Activated naive CD8-positive, alpha-beta T cell treated with anti-CD3 and anti-CD28 coated beads for 36 hours (primary cell): ENCODE measurements around the gene SLC7A8. TPM values are rescaled to one million over a fixed set of nuclear protein-coding genes. Genes with fewer than 3 reads are reported as not detected.
A peak's percentile ranks its signal among the peaks of the same experiment; 100 is the strongest.

ENCODE experiments used
- DNase-seq: peaks from one replicate; pipeline ENCODE4 v3.0.0; 2021
- H3K27ac Mint-ChIP-seq: one replicate; pipeline ENCODE4 v1.8.0; 2022; ENCODE audit warnings: mild to moderate bottlenecking, moderate library complexity, mixed read lengths
- H3K27me3 Mint-ChIP-seq: one replicate; pipeline ENCODE4 v1.8.0; 2022; ENCODE audit warnings: mild to moderate bottlenecking, mixed read lengths
- H3K36me3 Mint-ChIP-seq: one replicate; pipeline ENCODE4 v1.8.0; 2021; ENCODE audit warnings: mild to moderate bottlenecking, mixed read lengths
- H3K4me1 Mint-ChIP-seq: one replicate; pipeline ENCODE4 v1.8.0; 2021; ENCODE audit warnings: mixed read lengths
- H3K4me3 Mint-ChIP-seq: one replicate; pipeline ENCODE4 v1.8.0; 2022; ENCODE audit warnings: mild to moderate bottlenecking, moderate library complexity, mixed read lengths
- H3K9me3 Mint-ChIP-seq: one replicate; pipeline ENCODE4 v1.8.0; 2022; ENCODE audit warnings: mixed read lengths
- total RNA-seq, 2 experiments: library from RNA; stranded (reverse); gene quantifications; one replicate each; pipeline ENCODE4 v1.2.3, GENCODE V29; 2021

The SLC7A8 gene
- total RNA-seq, 2 experiments from 2014 or later, result 2.5 to 2.8 TPM

- Mint-ChIP-seq H3K27ac (no peak overlapping the region), H3K9me3 (no peaks in the 10 kb centered on the region), H3K27me3 (no peaks in the 10 kb centered on the region), H3K36me3 (no peaks in the 10 kb centered on the region), H3K4me1 (no peaks in the 10 kb centered on the region), H3K4me3 (no peak overlapping the region)
- DNase-seq, result no peak
These were observed 12.2 kb upstream of the SLC7A8 start for GRCh38 chr14:23195552-23196101.

- no peak for DNase-seq
- no peaks in the 10 kb centered on the region for H3K36me3 Mint-ChIP-seq
- no peak overlapping the region for H3K27ac Mint-ChIP-seq
- H3K27me3 Mint-ChIP-seq, result no peaks in the 10 kb centered on the region
- no peaks in the 10 kb centered on the region for H3K9me3 Mint-ChIP-seq
- H3K4me1 Mint-ChIP-seq, result no peaks in the 10 kb centered on the region
- H3K4me3 Mint-ChIP-seq, result no peak overlapping the region
These were observed 10.0 kb upstream of the SLC7A8 start for GRCh38 chr14:23193432-23193831.

- Mint-ChIP-seq H3K27me3 (no peaks in the 10 kb centered on the region), H3K4me3 (no peak overlapping the region), H3K4me1 (peaks cover 2% of the 10 kb centered on the region), H3K36me3 (no peaks in the 10 kb centered on the region), H3K27ac (no peak overlapping the region), H3K9me3 (no peaks in the 10 kb centered on the region)
- no peak for DNase-seq
These were observed 4.5 kb upstream of the SLC7A8 start for GRCh38 chr14:23187925-23188324.

GRCh38 chr14:23186913-23187654 is 3.6 kb upstream of the SLC7A8 start:
- Mint-ChIP-seq H3K4me3 (no peak overlapping the region), H3K9me3 (no peaks in the 10 kb centered on the region), H3K4me1 (peaks cover 2% of the 10 kb centered on the region), H3K27me3 (no peaks in the 10 kb centered on the region), H3K36me3 (no peaks in the 10 kb centered on the region), H3K27ac (no peak overlapping the region)
- DNase-seq, result no peak

GRCh38 chr14:23185063-23185462 is 1.6 kb upstream of the SLC7A8 start:
- peaks cover 9% of the 10 kb centered on the region for H3K27me3 Mint-ChIP-seq
- no peak for DNase-seq
- peaks cover 7% of the 10 kb centered on the region for H3K4me1 Mint-ChIP-seq
- no peaks in the 10 kb centered on the region for H3K36me3 Mint-ChIP-seq
- no peak overlapping the region for H3K4me3 Mint-ChIP-seq
- no peaks in the 10 kb centered on the region for H3K9me3 Mint-ChIP-seq
- H3K27ac Mint-ChIP-seq, result no peak overlapping the region

- Mint-ChIP-seq H3K4me3 (no peak overlapping the region), H3K36me3 (no peaks in the 10 kb centered on the region), H3K9me3 (no peaks in the 10 kb centered on the region), H3K27ac (no peak overlapping the region), H3K4me1 (peaks cover 7% of the 10 kb centered on the region), H3K27me3 (peaks cover 9% of the 10 kb centered on the region)
- DNase-seq, result no peak
These were observed 346 bp downstream of the SLC7A8 start for GRCh38 chr14:23183158-23183470.

GRCh38 chr14:23182372-23183157 is 895 bp downstream of the SLC7A8 start:
- peak; percentile 36 for DNase-seq
- Mint-ChIP-seq H3K36me3 (no peaks in the 10 kb centered on the region), H3K27ac (no peak overlapping the region), H3K4me1 (peaks cover 7% of the 10 kb centered on the region), H3K4me3 (no peak overlapping the region), H3K9me3 (no peaks in the 10 kb centered on the region), H3K27me3 (peaks cover 9% of the 10 kb centered on the region)

- peaks cover 10% of the 10 kb centered on the region for H3K4me1 Mint-ChIP-seq
- H3K27me3 Mint-ChIP-seq, result peaks cover 9% of the 10 kb centered on the region
- H3K4me3 Mint-ChIP-seq, result no peak overlapping the region
- no peak for DNase-seq
- no peaks in the 10 kb centered on the region for H3K36me3 Mint-ChIP-seq
- H3K27ac Mint-ChIP-seq, result no peak overlapping the region
- H3K9me3 Mint-ChIP-seq, result no peaks in the 10 kb centered on the region
These were observed 1.5 kb downstream of the SLC7A8 start for GRCh38 chr14:23181946-23182345.

- Mint-ChIP-seq H3K36me3 (no peaks in the 10 kb centered on the region), H3K27me3 (peaks cover 9% of the 10 kb centered on the region), H3K4me1 (peaks cover 10% of the 10 kb centered on the region), H3K4me3 (no peak overlapping the region), H3K27ac (no peak overlapping the region), H3K9me3 (no peaks in the 10 kb centered on the region)
- no peak for DNase-seq
These were observed 2.0 kb downstream of the SLC7A8 start for GRCh38 chr14:23181453-23181852.

- Mint-ChIP-seq H3K4me1 (peaks cover 21% of the 10 kb centered on the region), H3K27me3 (peaks cover 9% of the 10 kb centered on the region)
- DNase-seq, result no peak
These were observed 6.3 kb downstream of the SLC7A8 start for GRCh38 chr14:23177181-23177580.

GRCh38 chr14:23175823-23176222 is 7.6 kb downstream of the SLC7A8 start:
- no peak overlapping the region for H3K4me3 Mint-ChIP-seq
- DNase-seq, result no peak
- no peak overlapping the region for H3K27ac Mint-ChIP-seq
- H3K4me1 Mint-ChIP-seq, result peaks cover 17% of the 10 kb centered on the region
- H3K9me3 Mint-ChIP-seq, result no peaks in the 10 kb centered on the region
- H3K27me3 Mint-ChIP-seq, result peaks cover 1% of the 10 kb centered on the region
- no peaks in the 10 kb centered on the region for H3K36me3 Mint-ChIP-seq

More at GRCh38 chr14:23177181-23177580, 6.3 kb downstream of the SLC7A8 start:
- Mint-ChIP-seq H3K27ac (no peak overlapping the region), H3K9me3 (no peaks in the 10 kb centered on the region), H3K36me3 (no peaks in the 10 kb centered on the region), H3K4me3 (no peak overlapping the region)

GRCh38 chr14:23174296-23175184 is 8.9 kb downstream of the SLC7A8 start:
- H3K4me3 Mint-ChIP-seq, result no peak overlapping the region
- H3K4me1 Mint-ChIP-seq, result peaks cover 16% of the 10 kb centered on the region
- H3K36me3 Mint-ChIP-seq, result no peaks in the 10 kb centered on the region
- H3K9me3 Mint-ChIP-seq, result no peaks in the 10 kb centered on the region
- H3K27me3 Mint-ChIP-seq, result no peaks in the 10 kb centered on the region
- no peak overlapping the region for H3K27ac Mint-ChIP-seq
- DNase-seq, result no peak

GRCh38 chr14:23173796-23174195 is 9.7 kb downstream of the SLC7A8 start:
- Mint-ChIP-seq H3K27ac (no peak overlapping the region), H3K4me3 (no peak overlapping the region), H3K9me3 (no peaks in the 10 kb centered on the region), H3K4me1 (peaks cover 16% of the 10 kb centered on the region), H3K36me3 (no peaks in the 10 kb centered on the region), H3K27me3 (no peaks in the 10 kb centered on the region)
- no peak for DNase-seq

- H3K4me3 Mint-ChIP-seq, result no peak overlapping the region
- H3K9me3 Mint-ChIP-seq, result no peaks in the 10 kb centered on the region
- H3K4me1 Mint-ChIP-seq, result peaks cover 16% of the 10 kb centered on the region
- H3K36me3 Mint-ChIP-seq, result no peaks in the 10 kb centered on the region
- H3K27ac Mint-ChIP-seq, result no peak overlapping the region
- no peaks in the 10 kb centered on the region for H3K27me3 Mint-ChIP-seq
- no peak for DNase-seq
These were observed 10.4 kb downstream of the SLC7A8 start for GRCh38 chr14:23173031-23173430.

- no peak overlapping the region for H3K4me3 Mint-ChIP-seq
- no peaks in the 10 kb centered on the region for H3K36me3 Mint-ChIP-seq
- no peak for DNase-seq
- no peaks in the 10 kb centered on the region for H3K9me3 Mint-ChIP-seq
- H3K27me3 Mint-ChIP-seq, result no peaks in the 10 kb centered on the region
- peaks cover 16% of the 10 kb centered on the region for H3K4me1 Mint-ChIP-seq
- no peak overlapping the region for H3K27ac Mint-ChIP-seq
These were observed 10.9 kb downstream of the SLC7A8 start for GRCh38 chr14:23172574-23172973.
